Skeletal muscle cell (primary cell): ENCODE results near the gene RABEPK.

ENCODE experiments used
- DNase-seq: peaks from one replicate; pipeline ENCODE4 v3.0.0-alpha.2; 2010; ENCODE audit warnings: low read depth
- H3K4me3 ChIP-seq: 2 replicates; pipeline ENCODE4 v1.5.1; 2011; ENCODE audit warnings: low read depth, mild to moderate bottlenecking, control low read depth, low read length, moderate library complexity

Gene RABEPK

DNA sequence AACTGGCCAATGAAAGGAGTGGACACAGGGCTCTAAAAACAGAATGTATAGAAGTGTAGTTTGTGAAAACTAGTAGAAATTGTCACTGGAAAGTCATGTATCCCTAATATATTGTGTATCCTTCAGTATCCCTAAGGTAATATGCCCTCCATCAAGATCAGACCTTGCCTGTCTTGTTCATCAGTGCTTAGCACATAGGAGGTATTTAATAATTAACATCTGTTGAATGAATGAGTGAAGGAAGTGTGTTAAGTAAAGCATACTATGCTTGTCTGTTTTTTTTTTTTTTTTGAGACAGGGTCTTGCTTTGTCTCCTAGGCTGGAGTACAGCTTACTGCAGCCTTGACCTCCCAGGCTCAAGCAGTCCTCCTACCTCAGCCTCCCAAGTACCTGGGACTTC, 77.1 kb downstream of the RABEPK start:
- no peak overlapping the region for H3K4me3 ChIP-seq
- DNase-seq = no peak

DNA sequence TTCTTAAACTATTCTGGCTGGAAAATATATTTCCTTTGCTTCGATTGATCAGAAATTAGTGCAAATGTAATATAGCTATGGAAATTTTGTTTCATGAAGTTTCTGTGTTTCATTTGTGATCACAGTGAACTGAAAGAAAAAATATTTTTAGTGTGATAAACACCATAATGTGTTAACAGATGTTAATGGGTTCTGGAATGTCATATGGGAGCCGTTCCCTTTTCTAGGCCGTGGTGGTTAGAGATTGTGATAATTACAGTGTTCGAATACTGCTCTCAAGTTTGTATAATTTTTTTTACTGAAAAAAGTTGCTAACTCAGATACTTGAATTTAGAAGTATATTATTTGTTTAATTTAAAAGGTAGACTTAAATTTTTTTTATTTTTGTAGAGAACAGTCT, 80.6 kb downstream of the RABEPK start:
- H3K4me3 ChIP-seq = no peak overlapping the region
- no peak for DNase-seq
